MCF 10A (cell line): ENCODE results near the gene MMS22L. TPM values are rescaled to one million over a fixed set of nuclear protein-coding genes. Genes with fewer than 3 reads are reported as not detected.

ENCODE experiments used
- BruUV-seq: library from RNA; stranded (reverse); fragments of 400-500 nt; replicated peaks from 2 replicates; lab custom pipeline; 2021; lab: Mats Ljungman, UMichigan
- CTCF ChIA-PET: fragments of 300-600 bp; sonication (Branson Sonifier 250); formaldehyde crosslinking; extraction: SDS; loops from one replicate; lab custom pipeline; 2021; ENCODE audit warnings: antibody characterized with exemption, inconsistent platforms; lab: Yijun Ruan, JAX
- POLR2A ChIA-PET: fragments of 300-600, 350-650 bp; sonication (Branson Sonifier 250); formaldehyde crosslinking; extraction: SDS; loops from one replicate; lab custom pipeline; 2020; ENCODE audit warnings: antibody characterized with exemption, inconsistent platforms; lab: Yijun Ruan, JAX
- DNase-seq: peaks from one replicate; pipeline ENCODE4 v3.0.0-alpha.2; 2018; ENCODE audit not compliant: unreplicated experiment
- H3K27ac Mint-ChIP-seq: one replicate; pipeline ENCODE4 v1.8.0; 2022; ENCODE audit warnings: mild to moderate bottlenecking, low read depth, mixed read lengths; ENCODE audit not compliant: unreplicated experiment
- H3K27me3 Mint-ChIP-seq: one replicate; pipeline ENCODE4 v1.8.0; 2022; ENCODE audit warnings: mixed read lengths; ENCODE audit not compliant: insufficient read depth, unreplicated experiment
- H3K36me3 Mint-ChIP-seq: one replicate; pipeline ENCODE4 v1.8.0; 2022; ENCODE audit warnings: mild to moderate bottlenecking, moderate library complexity, mixed read lengths; ENCODE audit not compliant: insufficient read depth, unreplicated experiment
- H3K4me1 Mint-ChIP-seq: one replicate; pipeline ENCODE4 v1.8.0; 2022; ENCODE audit warnings: mixed read lengths; ENCODE audit not compliant: insufficient read depth, unreplicated experiment
- H3K4me3 Mint-ChIP-seq: one replicate; pipeline ENCODE4 v1.8.0; 2022; ENCODE audit warnings: mild to moderate bottlenecking, moderate library complexity, mixed read lengths; ENCODE audit not compliant: unreplicated experiment
- H3K9me3 Mint-ChIP-seq: one replicate; pipeline ENCODE4 v1.8.0; 2022; ENCODE audit warnings: mixed read lengths; ENCODE audit not compliant: unreplicated experiment
- intact Hi-C: fragments of 100-400 bp; cut with micrococcal nuclease; formaldehyde crosslinking; loops from 2 replicates; pipeline ENCODE4 v1.14.1; 2022
- total RNA-seq: library from RNA; stranded (reverse); gene quantifications from 2 replicates; pipeline ENCODE4 v1.2.3, GENCODE V29; 2022
- TF ChIP-seq, protein P1 (sequence below): fragments of 200-600 bp; IDR thresholded peaks from one replicate; pipeline ENCODE4 v1.8.0; 2022; ENCODE audit warnings: antibody characterized with exemption, mild to moderate bottlenecking; ENCODE audit not compliant: unreplicated experiment

MMS22L gene
- total RNA-seq, 1 experiment from 2014 or later = 9.8 TPM

GRCh38 chr6:97092673-97093305 is 190.2 kb downstream of the MMS22L start:
- H3K27me3 Mint-ChIP-seq = peaks cover 75% of the 10 kb centered on the region
- TF ChIP-seq, protein P1, sequence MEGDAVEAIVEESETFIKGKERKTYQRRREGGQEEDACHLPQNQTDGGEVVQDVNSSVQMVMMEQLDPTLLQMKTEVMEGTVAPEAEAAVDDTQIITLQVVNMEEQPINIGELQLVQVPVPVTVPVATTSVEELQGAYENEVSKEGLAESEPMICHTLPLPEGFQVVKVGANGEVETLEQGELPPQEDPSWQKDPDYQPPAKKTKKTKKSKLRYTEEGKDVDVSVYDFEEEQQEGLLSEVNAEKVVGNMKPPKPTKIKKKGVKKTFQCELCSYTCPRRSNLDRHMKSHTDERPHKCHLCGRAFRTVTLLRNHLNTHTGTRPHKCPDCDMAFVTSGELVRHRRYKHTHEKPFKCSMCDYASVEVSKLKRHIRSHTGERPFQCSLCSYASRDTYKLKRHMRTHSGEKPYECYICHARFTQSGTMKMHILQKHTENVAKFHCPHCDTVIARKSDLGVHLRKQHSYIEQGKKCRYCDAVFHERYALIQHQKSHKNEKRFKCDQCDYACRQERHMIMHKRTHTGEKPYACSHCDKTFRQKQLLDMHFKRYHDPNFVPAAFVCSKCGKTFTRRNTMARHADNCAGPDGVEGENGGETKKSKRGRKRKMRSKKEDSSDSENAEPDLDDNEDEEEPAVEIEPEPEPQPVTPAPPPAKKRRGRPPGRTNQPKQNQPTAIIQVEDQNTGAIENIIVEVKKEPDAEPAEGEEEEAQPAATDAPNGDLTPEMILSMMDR = no peak
- H3K36me3 Mint-ChIP-seq = no peaks in the 10 kb centered on the region
- no TSS peak for BruUV-seq
- H3K27ac Mint-ChIP-seq = no peak overlapping the region
- intact Hi-C loops = no loop called here
- no peak overlapping the region for H3K4me3 Mint-ChIP-seq
- DNase-seq = no peak
- ChIA-PET CTCF (interaction anchor here (0.6 to 0.8 kb wide), 2 partner anchors 43 to 436 kb away, joined by 3 to 4 read pairs; no protein-coding TSS in a partner anchor), POLR2A (no interaction called here)
- no peaks in the 10 kb centered on the region for H3K4me1 Mint-ChIP-seq
- H3K9me3 Mint-ChIP-seq = no peaks in the 10 kb centered on the region
